SU-DHL-6 (cell line): ENCODE data around the gene RASGRP4.
A peak's percentile ranks its signal among the peaks of the same experiment; 100 is the strongest.

Experiments used
- H2AFZ ChIP-seq: fragments of 200-600 bp; sonication (generic); 2 replicates; pipeline ENCODE4 v1.6.1; 2014; ENCODE audit warnings: low read depth, mild to moderate bottlenecking, moderate library complexity, mixed read lengths, antibody characterized with exemption, low read length; ENCODE audit not compliant: severe bottlenecking
- H3F3A ChIP-seq: fragments of 200-600 bp; shearing (Covaris generic); 2 replicates; pipeline ENCODE4 v1.6.0; 2016; ENCODE audit warnings: antibody characterized with exemption, mild to moderate bottlenecking; ENCODE audit not compliant: insufficient read depth
- H3K27ac ChIP-seq: fragments of 200-600 bp; sonication (generic); 2 replicates; pipeline ENCODE4 v1.5.1; 2016; ENCODE audit warnings: low read depth, mild to moderate bottlenecking, low read length, moderate library complexity, mixed read lengths
- H3K27me3 ChIP-seq: fragments of 200-600 bp; sonication (generic), shearing (Covaris generic); 2 replicates; pipeline ENCODE4 v1.6.0; 2014; ENCODE audit warnings: mild to moderate bottlenecking, low read length
- H3K36me3 ChIP-seq: fragments of 200-600 bp; sonication (generic); 2 replicates; pipeline ENCODE4 v1.6.1; 2014; ENCODE audit warnings: mild to moderate bottlenecking, low read length, mixed read lengths
- H3K4me2 ChIP-seq: fragments of 300-600, 200-600 bp; shearing (Covaris generic), sonication (generic); 2 replicates; pipeline ENCODE4 v1.6.0; 2014; ENCODE audit warnings: low read length, low read depth, mild to moderate bottlenecking; ENCODE audit not compliant: poor library complexity, severe bottlenecking
- H3K4me3 ChIP-seq: fragments of 200-600 bp; sonication (generic); 2 replicates; pipeline ENCODE4 v1.5.1; 2014; ENCODE audit warnings: antibody characterized with exemption, low read length, mild to moderate bottlenecking, mixed read lengths; ENCODE audit not compliant: insufficient read depth, poor library complexity, severe bottlenecking
- H3K79me2 ChIP-seq: fragments of 200-600 bp; sonication (generic); 2 replicates; pipeline ENCODE4 v1.6.1; 2014; ENCODE audit warnings: mild to moderate bottlenecking, low read length, moderate library complexity; ENCODE audit not compliant: insufficient read depth
- H3K9ac ChIP-seq: fragments of 200-600 bp; sonication (generic); 2 replicates; pipeline ENCODE4 v1.7.0; 2014; ENCODE audit warnings: mild to moderate bottlenecking, low read length
- H3K9me2 ChIP-seq: fragments of 200-600 bp; sonication (generic); replicated peaks from 2 replicates; pipeline ENCODE4 v1.6.1; 2014; ENCODE audit warnings: low read length; ENCODE audit not compliant: insufficient read depth
- H3K9me3 ChIP-seq: fragments of 200-600 bp; sonication (generic); 2 replicates; pipeline ENCODE4 v1.6.1; 2014; ENCODE audit warnings: low read length, mixed read lengths; ENCODE audit not compliant: insufficient read depth
- H4K20me1 ChIP-seq: fragments of 200-600 bp; sonication (generic); 2 replicates; pipeline ENCODE4 v1.6.1; 2014; ENCODE audit warnings: low read depth, mild to moderate bottlenecking, antibody characterized with exemption, low read length, moderate library complexity, mixed read lengths
- EZH2phosphoT487 ChIP-seq: fragments of 200-600 bp; sonication (generic), shearing (Covaris generic); conservative IDR thresholded peaks from 2 replicates; pipeline ENCODE4 v1.6.1; 2018; ENCODE audit warnings: mild to moderate bottlenecking, antibody characterized with exemption, low read length, moderate library complexity, mixed read lengths
- TF ChIP-seq, protein P1 (sequence below): fragments of 200-600 bp; sonication (generic); IDR thresholded peaks from one replicate; pipeline ENCODE4 v1.5.1; 2017; ENCODE audit warnings: antibody characterized with exemption, mild to moderate bottlenecking, low read length, moderate library complexity; ENCODE audit not compliant: insufficient read depth, poor library complexity, severe bottlenecking

The RASGRP4 gene

GRCh38 chr19:38402967-38403674 lies 22.9 kb downstream of the RASGRP4 start, which contains the start of gene FAM98C:
Gene FAM98C (plus strand): TSS chr19:38403093. CDS start chr19:38403154, 61 bp downstream.
- Histone ChIP-seq H3K79me2 (no peaks in the 10 kb centered on the region), H2AFZ (peak within 1 kb of the TSS; percentile 88), H3K4me3 (peak within 1 kb of the TSS; percentile 91), H3K27ac (peak within 1 kb of the TSS; percentile 53), H3K4me2 (peak within 1 kb of the TSS; percentile 93), H3K9me3 (no peaks in the 10 kb centered on the region), H3K9me2 (no peaks in the 10 kb centered on the region), H3F3A (no peaks in the 10 kb centered on the region), H3K27me3 (no peaks in the 10 kb centered on the region), H3K9ac (peak within 1 kb of the TSS; percentile 89), H3K36me3 (no peaks in the 10 kb centered on the region), H4K20me1 (no peaks in the 10 kb centered on the region)
- TF ChIP-seq EZH2phosphoT487, result no peak
- TF ChIP-seq, protein P1, sequence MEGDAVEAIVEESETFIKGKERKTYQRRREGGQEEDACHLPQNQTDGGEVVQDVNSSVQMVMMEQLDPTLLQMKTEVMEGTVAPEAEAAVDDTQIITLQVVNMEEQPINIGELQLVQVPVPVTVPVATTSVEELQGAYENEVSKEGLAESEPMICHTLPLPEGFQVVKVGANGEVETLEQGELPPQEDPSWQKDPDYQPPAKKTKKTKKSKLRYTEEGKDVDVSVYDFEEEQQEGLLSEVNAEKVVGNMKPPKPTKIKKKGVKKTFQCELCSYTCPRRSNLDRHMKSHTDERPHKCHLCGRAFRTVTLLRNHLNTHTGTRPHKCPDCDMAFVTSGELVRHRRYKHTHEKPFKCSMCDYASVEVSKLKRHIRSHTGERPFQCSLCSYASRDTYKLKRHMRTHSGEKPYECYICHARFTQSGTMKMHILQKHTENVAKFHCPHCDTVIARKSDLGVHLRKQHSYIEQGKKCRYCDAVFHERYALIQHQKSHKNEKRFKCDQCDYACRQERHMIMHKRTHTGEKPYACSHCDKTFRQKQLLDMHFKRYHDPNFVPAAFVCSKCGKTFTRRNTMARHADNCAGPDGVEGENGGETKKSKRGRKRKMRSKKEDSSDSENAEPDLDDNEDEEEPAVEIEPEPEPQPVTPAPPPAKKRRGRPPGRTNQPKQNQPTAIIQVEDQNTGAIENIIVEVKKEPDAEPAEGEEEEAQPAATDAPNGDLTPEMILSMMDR, result peak; percentile 80

DNA sequence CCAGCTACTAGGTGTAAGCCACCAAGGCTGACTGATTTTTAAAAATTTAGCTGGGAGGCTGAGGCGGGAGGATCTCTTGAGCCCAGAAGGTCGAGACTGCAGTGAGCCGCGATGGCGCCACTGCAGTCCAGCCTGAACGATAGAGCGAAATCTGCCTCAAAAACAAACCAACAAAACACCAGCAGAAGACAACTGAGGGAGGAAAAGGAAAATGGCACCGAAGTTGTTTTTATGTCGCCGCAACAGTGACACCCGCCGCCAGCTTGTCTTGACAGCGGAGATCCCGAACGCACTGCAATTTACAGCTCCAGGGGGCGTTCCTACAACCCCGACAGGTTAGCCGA lies 23.4 kb downstream of the RASGRP4 start:
- H3K4me2 ChIP-seq, result peak overlapping the region; percentile 55
- no peaks in the 10 kb centered on the region for H3K36me3 ChIP-seq
- peak overlapping the region; percentile 81 for H2AFZ ChIP-seq

GRCh38 chr19:38401148-38401547 lies 24.9 kb downstream of the RASGRP4 start:
- Histone ChIP-seq H3F3A (no peaks in the 10 kb centered on the region), H3K4me3 (no peak overlapping the region), H3K9me2 (no peaks in the 10 kb centered on the region), H3K9ac (no peak overlapping the region), H3K79me2 (no peaks in the 10 kb centered on the region), H3K27me3 (no peaks in the 10 kb centered on the region), H3K27ac (no peak overlapping the region), H4K20me1 (no peaks in the 10 kb centered on the region), H3K4me2 (no peak overlapping the region), H3K9me3 (no peaks in the 10 kb centered on the region), H2AFZ (no peak overlapping the region), H3K36me3 (no peaks in the 10 kb centered on the region)
- TF ChIP-seq, protein P1, result no peak
- TF ChIP-seq EZH2phosphoT487, result no peak

More for the DNA sequence above, 23.4 kb downstream of the RASGRP4 start:
- Histone ChIP-seq H3K9me3 (no peaks in the 10 kb centered on the region), H3K79me2 (no peaks in the 10 kb centered on the region), H3K9ac (peak overlapping the region; percentile 44), H3K27me3 (no peaks in the 10 kb centered on the region), H3K27ac (no peak overlapping the region), H3F3A (no peaks in the 10 kb centered on the region), H4K20me1 (no peaks in the 10 kb centered on the region), H3K4me3 (peak overlapping the region; percentile 37), H3K9me2 (no peaks in the 10 kb centered on the region)
- no peak for TF ChIP-seq EZH2phosphoT487
- TF ChIP-seq, protein P1, result no peak
